ENCODE results near the gene PRDX3.

PRDX3 gene

GRCh38 chr10:119190954-119191785 lies 12.6 kb upstream of the PRDX3 start:
- Histone ChIP-seq H3K79me2 (ENCODE audit: insufficient read depth, low read length) (no peaks in the 10 kb centered on the region), H3K27me3 (ENCODE audit: insufficient read depth, low read length, poor library complexity) (no peaks in the 10 kb centered on the region), H3K27ac (ENCODE audit: low read length) (no peak overlapping the region), H3K9ac (ENCODE audit: low read depth, low read length) (no peak overlapping the region), H3K4me2 (ENCODE audit: insufficient read depth, low read length) (no peak overlapping the region), H3K36me3 (ENCODE audit: insufficient read depth, low read length) (no peaks in the 10 kb centered on the region), H4K20me1 (ENCODE audit: insufficient read depth, low read length) (no peaks in the 10 kb centered on the region), H3K9me3 (ENCODE audit: insufficient read depth, low read length, severe bottlenecking) (no peaks in the 10 kb centered on the region), H3K4me3 (ENCODE audit: low read depth in 1 of 2, low read length in 2 of 2) (no peak overlapping the region), H2AFZ (ENCODE audit: low read depth, low read length) (no peak overlapping the region), H3K4me1 (ENCODE audit: insufficient read depth, low read length) (peaks cover 22% of the 10 kb centered on the region)
- no peak for TF ChIP-seq CTCF (IDR thresholded peaks at IDR 0.05; ENCODE audit: borderline replicate concordance, extremely low read depth, low read length, poor library complexity, severe bottlenecking)
- DNase-seq (no peak), ATAC-seq (ENCODE audit: insufficient read depth, low read depth) (no peak)

- H4K20me1 ChIP-seq (ENCODE audit: insufficient read depth, low read length): no peaks in the 10 kb centered on the region
- no peak overlapping the region for H3K4me3 ChIP-seq (ENCODE audit: low read depth in 1 of 2, low read length in 2 of 2)
- DNase-seq: no peak
- no peak overlapping the region for H2AFZ ChIP-seq (ENCODE audit: low read depth, low read length)
- TF ChIP-seq CTCF (IDR thresholded peaks at IDR 0.05; ENCODE audit: borderline replicate concordance, extremely low read depth, low read length, poor library complexity, severe bottlenecking) (no peak), EZH2 (IDR thresholded peaks at IDR 0.05; ENCODE audit: borderline replicate concordance, low read depth, low read length, severe bottlenecking) (no peak)
- peaks cover 22% of the 10 kb centered on the region for H3K4me1 ChIP-seq (ENCODE audit: insufficient read depth, low read length)
- no peak overlapping the region for H3K9ac ChIP-seq (ENCODE audit: low read depth, low read length)
- no peaks in the 10 kb centered on the region for H3K36me3 ChIP-seq (ENCODE audit: insufficient read depth, low read length)
- no peaks in the 10 kb centered on the region for H3K27me3 ChIP-seq (ENCODE audit: insufficient read depth, low read length, poor library complexity)
- H3K27ac ChIP-seq (ENCODE audit: low read length): peak overlapping the region; percentile 50
- no peaks in the 10 kb centered on the region for H3K9me3 ChIP-seq (ENCODE audit: insufficient read depth, low read length, severe bottlenecking)
- H3K79me2 ChIP-seq (ENCODE audit: insufficient read depth, low read length): no peaks in the 10 kb centered on the region
- no peak overlapping the region for H3K4me2 ChIP-seq (ENCODE audit: insufficient read depth, low read length)
- ATAC-seq (ENCODE audit: insufficient read depth, low read depth): 0 out of 3 replicates have a peak, but pooled peaks have one; percentile 17
These were observed 11.7 kb upstream of the PRDX3 start for GRCh38 chr10:119190353-119190752.

DNA sequence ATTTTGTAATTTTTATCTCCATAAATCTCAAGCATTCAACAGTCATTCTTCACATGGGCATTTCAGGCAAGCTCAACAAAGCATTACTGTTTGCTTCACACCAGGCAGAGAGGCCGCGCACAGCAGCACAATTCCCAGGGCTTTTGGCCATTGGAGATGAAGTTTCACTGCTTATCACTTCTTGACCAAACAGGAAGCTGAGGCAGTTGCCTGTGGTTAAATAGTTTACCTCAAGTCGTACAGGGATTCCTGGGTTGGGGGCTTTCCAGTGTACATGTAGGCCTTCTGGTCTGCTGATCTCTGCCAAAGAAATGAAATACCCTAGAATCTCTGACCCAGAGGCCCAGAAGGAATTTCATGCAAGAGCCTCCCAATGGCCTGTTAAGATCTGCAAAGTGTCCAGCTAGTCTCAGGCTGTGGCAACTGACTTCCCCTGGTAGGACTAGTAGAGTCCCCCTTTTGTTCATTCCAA lies 11.2 kb upstream of the PRDX3 start:
- DNase-seq (peak; percentile 56), ATAC-seq (ENCODE audit: insufficient read depth, low read depth) (peak; percentile 79)
- H3K4me3 ChIP-seq (ENCODE audit: low read depth in 1 of 2, low read length in 2 of 2): no peak overlapping the region
- H3K9me3 ChIP-seq (ENCODE audit: insufficient read depth, low read length, severe bottlenecking): no peaks in the 10 kb centered on the region
- TF ChIP-seq EZH2 (IDR thresholded peaks at IDR 0.05; ENCODE audit: borderline replicate concordance, low read depth, low read length, severe bottlenecking) (no peak), CTCF (IDR thresholded peaks at IDR 0.05; ENCODE audit: borderline replicate concordance, extremely low read depth, low read length, poor library complexity, severe bottlenecking) (no peak)
- peak overlapping the region; percentile 2; the same call in 1 of the 2 replicates for H3K4me2 ChIP-seq (ENCODE audit: insufficient read depth, low read length)
- no peak overlapping the region for H3K9ac ChIP-seq (ENCODE audit: low read depth, low read length)
- H2AFZ ChIP-seq (ENCODE audit: low read depth, low read length): no peak overlapping the region
- peak overlapping the region; percentile 50 for H3K27ac ChIP-seq (ENCODE audit: low read length)
- no peaks in the 10 kb centered on the region for H3K27me3 ChIP-seq (ENCODE audit: insufficient read depth, low read length, poor library complexity)
- no peaks in the 10 kb centered on the region for H3K36me3 ChIP-seq (ENCODE audit: insufficient read depth, low read length)
- H3K4me1 ChIP-seq (ENCODE audit: insufficient read depth, low read length): peaks cover 22% of the 10 kb centered on the region
- H3K79me2 ChIP-seq (ENCODE audit: insufficient read depth, low read length): no peaks in the 10 kb centered on the region
- H4K20me1 ChIP-seq (ENCODE audit: insufficient read depth, low read length): no peaks in the 10 kb centered on the region
